ENCODE measurements around the gene UNC79.

- TF ChIP-seq CTCF (conservative IDR thresholded peaks at IDR 0.05; ENCODE audit: low read depth, low read length), result no peak
- TF ChIP-seq EZH2phosphoT487 (IDR thresholded peaks at IDR 0.05; ENCODE audit: borderline replicate concordance, low read length), result no peak
These were observed 257.5 kb downstream of the UNC79 start for GRCh38 chr14:93688239-93688666.

Measured in PC-3 (cell line).